GM19240 (cell line): ENCODE measurements around the gene GNA15.

Experiments used
- DNase-seq: peaks from one replicate; pipeline ENCODE4 v3.0.0; 2011; ENCODE audit warnings: low spot score; ENCODE audit not compliant: insufficient read length

GNA15 gene

DNA sequence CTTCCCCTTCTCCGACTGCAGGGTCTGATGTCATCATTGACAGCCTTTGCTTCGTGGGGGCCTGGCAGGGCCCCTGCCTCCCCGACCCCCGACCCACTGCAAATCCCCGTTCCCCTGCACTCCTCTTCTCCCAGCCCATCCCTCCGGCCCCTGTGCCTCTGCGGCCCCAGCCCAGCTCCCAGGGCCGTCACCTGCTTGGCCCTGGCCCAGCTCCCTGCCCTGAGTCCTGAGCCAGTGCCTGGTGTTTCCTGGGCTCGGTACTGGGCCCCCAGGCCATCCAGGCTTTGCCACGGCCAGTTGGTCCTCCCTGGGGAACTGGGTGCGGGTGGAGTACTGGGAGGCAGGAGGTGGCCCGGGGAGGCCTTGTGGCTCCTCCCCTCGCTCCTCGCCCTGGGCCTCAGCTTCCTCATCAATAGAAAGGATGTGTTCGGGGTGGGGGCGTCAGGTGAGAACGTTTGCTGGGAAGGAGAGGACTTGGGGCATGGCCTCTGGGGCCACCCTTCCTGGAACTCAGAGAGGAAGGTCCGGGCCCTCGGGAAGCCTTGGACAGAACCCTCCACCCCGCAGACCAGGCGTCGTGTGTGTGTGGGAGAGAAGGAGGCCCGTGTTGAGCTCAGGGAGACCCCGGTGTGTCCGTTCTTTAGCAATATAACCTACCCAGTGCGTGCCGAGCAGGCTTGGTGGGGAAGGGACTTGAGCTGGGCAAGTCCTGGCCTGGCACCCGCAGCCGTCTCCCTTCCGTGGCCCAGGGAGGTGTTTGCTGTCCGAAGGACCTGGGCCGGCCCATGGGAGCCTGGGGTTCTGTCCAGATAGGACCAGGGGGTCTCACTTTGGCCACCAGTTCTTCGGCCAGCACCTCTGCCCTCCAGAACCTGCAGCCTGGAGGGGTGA, 72.7 kb downstream of the GNA15 start:
- DNase-seq = no peak

DNA sequence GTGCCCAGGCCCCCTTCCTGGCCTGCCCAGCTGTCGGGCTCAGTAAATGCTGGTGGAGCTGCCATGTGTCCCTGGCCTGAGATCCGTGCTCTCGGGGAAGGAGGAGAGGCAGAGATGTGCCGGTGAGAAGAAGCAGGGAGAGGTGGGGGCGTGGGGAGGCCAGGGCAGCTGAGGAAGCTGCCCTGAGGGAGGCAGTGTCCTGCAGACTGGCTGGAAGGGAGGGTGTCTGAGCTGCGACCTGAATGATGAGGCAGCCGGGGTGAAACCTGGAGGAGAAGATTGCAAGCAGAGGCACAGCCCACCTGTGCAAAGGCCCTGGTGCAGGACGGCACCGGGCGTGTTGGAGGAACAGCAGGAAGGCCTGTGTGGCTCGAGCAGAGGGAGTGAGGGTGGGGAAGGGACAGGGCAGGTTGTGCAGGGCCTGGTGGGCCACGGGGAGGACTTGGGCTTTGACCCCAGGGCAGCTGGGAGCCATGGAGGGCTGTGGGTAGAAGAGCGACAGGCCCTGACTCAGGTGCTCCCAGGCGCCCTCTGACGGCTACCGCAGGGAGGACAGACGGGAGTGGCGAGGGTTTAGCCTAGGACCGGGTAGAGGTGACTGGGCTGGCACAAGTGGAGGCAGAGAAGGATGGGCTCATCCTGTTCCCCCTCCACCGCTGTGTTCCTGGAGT, 74.6 kb downstream of the GNA15 start:
- DNase-seq = peak; percentile 86

- DNase-seq = no peak
These were observed 75.4 kb downstream of the GNA15 start for GRCh38 chr19:3211191-3211590.

GRCh38 chr19:3213159-3213558, 77.3 kb downstream of the GNA15 start:
- no peak for DNase-seq
